SHP77 treated with DMSO at 0.1 percent for 48 hours (cell line): ENCODE measurements around the gene CUEDC1.
A peak's percentile ranks its signal among the peaks of the same experiment; 100 is the strongest.

Source experiments
- DNase-seq: peaks from one replicate; lab custom pipeline; 2025; lab: John Stamatoyannopoulos, UW

Gene CUEDC1

DNA sequence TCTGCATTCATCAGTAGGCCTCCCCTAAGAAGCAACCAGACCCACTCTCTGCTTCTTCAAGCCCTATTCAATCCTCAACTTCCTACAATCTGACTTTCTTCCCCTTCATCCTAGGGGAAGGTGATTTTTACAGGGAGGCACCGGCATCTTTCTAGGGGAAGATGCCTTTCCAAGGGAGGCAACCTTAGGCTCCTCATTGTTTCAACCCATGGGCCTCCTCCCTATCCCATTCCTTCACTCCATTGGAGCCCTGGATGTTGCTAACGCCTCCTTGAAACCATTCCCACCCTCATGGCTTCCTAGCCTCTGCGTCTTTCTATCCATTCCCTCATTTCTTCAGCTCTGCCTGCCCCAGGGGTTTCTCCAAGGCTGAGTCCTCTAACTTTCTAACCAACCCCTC lies 2.7 kb upstream of the CUEDC1 start:
- no peak for DNase-seq

DNA sequence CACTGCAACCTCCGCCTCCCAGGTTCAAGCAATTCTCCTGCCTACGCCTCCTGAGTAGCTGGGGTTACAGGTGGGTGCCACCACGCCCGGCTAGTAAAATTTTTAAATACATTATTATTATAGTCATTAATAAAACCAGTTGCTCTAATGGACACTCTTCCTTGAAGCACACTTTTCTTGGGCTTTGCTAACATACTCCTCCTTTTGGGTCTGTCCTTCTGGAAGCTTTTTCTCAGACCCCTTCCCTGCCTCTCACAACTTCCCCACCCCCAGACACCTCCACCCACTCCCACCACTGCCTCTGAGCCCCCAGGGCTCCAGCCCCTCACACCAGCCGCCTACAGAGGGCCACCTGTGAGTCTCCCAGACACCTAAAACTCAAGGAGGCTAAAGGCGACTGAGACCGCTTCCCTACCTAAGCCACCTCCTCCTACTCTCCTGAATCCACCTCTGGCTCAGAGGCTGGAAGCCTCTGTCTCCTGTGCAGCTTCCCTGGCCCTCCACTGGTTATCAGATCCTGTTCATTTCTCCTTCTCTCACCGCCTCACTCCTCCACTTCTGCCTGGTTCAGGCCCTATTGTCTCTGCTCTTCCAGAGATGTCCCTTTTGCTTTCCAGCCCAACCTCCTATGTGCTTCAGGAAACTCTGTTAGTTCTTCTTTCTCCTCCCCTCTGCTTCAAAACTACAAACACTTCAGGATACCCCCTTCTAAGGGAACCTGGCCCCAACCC lies 2.1 kb upstream of the CUEDC1 start:
- no peak for DNase-seq

DNA sequence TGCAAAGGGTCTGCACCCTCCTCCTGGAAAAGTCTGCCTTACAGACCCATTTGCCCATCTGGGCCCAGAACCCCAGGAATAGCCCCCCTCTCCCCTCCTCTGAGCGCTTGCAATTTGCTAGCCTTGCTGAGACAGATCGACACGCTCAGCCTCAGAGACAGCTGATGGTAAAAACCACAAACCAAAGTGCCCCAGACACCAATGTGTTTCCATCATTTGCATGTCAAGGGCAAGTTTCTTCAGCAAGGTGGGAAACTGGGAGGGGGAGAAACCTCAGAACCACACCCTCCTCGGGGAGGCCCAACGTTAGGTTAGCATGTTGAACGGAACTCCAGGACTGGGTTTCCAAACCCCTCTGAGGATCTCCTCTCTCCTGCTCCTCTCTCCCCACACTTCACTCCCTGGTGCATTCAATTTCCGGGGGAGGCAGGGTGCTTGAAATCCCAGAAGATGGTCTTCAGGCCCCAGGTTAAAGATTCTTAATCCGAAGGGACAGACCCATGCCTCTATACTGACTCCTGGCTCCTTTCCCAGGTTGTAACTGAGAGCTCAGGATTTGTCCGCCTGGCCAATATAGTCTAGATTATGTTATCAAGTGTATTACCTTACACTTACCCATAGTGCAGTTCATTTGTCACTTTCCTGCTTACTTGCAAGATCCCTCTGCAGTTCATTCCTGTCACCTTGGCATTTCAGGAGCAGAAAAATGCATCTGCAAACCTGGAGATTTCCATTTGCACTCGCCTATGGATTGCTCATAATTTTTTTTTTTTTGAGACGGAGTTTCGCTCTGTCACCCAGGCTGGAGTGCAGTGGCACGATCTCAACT lies 1.3 kb upstream of the CUEDC1 start:
- no peak for DNase-seq

DNA sequence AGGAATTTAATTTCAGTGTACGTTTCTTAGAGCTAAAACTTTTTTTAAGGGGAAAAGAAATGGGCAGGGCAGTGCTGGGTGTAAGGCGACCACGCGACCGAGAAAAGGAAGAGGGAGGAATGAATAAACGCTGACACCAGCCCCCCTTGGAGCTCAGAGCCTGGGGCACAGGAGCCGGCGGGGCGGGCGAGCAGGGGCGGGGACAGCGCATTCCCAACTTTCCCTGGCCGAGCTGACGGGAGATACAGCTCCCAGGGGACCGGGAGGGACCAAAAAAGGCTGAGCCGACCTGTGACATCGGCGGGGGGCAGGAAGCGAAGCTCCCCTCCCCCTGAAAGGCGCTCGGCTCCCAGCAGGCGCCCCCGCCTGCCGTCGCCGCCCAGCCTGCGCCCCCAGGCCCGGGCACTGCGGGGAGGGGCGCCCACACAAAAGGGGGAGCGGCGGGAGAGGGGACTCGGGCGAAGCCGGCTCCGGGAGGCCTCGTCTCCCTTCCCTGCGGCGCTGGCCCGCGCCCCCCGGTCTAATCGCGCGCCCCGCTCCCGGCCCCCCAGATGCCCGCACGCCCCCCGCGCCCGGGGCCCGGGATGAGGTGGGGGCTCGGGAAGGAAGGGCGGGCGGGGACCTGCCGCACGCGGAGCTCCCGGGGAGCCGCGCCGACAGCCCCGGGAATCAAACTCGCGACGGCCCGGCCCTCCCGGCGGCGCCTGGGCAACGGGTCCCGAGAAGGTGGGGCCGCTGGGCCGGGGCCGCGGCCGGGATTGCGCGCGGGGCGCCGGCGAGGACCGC lies 622 bp downstream of the CUEDC1 start:
- no peak for DNase-seq

DNA sequence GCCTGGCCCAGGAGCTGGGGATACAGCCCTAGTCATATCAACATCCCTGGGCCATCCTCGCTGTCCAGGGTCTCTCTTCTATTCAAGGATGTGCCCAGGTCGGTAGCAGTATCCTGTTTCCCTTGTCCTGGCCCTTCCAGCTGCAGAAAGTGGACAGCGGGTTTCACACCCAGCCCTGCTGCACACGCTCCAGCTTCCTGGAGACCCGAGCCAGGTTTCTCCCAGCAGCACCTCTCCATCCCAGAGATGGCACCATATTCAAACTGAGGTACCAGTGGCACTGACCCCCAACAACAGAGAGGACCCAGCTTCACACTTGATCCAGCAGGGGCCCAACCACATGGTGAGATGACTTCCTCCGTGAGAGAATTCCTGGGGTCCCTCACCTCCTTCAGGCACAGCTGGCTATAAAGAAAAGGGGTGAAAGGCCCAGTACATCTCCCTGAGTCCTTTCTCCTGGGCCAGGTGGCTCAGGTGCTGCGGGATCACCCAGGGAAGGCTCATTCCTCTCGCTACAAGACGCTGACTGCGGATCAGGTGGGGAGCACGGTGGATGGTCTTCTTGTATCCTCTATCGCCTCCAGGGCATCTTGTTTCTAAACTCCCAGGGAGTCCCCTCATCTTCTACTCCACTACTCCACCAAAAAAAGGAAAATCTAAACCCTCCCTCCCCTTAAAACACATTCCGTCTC lies 1.4 kb downstream of the CUEDC1 start:
- DNase-seq = no peak

DNA sequence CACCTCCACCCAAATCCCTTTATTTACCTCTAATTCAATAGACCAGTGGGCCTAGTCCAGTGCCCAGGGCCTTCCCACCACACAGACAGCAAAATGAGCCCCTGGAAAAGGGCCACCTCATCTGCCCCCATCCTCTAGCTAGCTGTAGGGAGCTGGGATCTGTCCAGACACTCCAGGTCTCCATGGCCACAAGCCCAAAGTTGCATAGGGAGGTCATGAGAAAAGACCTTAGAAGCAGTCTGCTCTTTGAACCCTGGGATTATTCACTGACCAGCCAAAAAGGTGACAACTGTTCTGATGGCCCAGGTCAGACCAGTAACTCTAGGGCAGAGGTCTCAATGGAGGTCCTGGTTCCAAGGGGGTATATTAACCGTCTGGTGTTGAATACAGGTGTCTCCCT lies 2.0 kb downstream of the CUEDC1 start:
- DNase-seq = no peak

DNA sequence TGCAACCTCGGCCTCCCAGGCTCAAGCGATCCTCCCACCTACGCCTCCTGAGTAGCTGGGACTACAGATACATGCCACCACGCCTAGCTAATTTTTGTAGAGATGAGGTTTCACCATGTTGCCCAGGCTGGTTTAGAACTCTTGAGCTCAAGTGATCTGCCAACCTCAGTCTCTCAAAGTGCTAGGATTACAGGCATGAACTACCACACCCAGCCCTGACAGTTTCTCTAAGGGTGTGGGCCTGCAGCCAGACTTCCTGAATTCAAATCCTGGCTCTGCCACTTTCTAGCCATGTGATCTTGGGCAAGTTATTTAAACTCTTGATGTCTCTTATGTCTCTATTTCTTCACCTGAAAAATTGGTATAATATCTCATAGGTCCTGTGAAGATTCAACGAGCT lies 5.6 kb downstream of the CUEDC1 start:
- DNase-seq = no peak

DNA sequence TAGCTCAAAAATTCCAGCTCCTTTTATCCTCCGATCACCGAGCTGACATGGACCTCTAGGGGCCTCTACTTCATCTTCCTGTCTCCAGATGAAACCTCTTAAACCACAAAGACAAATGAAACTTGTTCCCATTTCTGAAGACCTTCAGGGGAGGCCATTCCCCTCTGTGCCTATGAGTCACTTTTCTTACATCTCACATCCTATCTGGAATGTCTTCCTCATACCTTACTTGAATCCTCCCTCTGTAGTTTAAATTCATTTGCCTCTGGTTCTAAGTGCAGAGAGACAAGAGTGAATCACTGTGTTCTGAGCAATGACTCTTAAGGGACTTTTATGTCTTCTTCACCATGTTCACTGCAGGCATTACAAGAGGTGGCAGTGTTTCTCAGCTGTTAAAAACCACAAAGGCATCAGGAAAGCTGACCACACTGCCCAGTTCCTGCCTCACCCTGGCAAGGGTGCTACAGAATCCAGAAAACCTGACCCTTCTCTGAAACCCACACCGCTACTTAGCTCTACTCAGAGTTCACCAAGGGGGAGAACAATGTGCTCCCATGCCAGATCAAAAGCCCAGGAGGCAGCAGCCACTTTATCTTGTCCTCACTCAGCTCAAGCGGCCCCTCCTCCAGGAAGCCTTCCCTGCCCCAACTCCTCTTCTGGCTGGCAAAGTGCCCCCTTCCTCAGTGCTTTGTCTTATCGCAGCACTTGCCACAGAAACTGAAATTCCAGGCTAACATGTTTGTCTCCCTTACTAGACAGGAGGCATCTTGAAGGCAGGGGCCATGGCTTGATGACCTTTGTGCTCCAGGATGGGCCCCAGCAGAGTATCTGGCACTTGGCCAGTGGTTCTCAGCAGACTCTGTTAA lies 6.4 kb downstream of the CUEDC1 start:
- DNase-seq = no peak

DNA sequence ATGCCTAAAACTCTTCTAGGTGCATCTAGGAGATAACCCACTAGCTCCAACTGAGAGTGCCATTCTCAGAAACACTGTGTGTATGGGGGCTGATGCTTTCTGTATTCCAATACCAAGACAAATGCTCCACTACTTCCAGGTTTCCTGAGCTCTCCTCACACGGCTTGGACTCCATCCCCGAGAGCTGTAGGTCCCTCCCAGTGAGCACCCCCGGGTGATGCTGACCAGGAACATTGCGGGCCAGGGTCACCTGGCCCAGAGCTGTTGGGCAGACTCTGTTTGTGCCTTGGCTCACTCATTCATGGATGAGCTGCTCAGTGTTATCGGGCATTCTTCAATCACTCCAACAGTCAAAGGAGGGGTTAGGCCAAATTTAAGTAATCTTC lies 7.0 kb downstream of the CUEDC1 start:
- DNase-seq = no peak

DNA sequence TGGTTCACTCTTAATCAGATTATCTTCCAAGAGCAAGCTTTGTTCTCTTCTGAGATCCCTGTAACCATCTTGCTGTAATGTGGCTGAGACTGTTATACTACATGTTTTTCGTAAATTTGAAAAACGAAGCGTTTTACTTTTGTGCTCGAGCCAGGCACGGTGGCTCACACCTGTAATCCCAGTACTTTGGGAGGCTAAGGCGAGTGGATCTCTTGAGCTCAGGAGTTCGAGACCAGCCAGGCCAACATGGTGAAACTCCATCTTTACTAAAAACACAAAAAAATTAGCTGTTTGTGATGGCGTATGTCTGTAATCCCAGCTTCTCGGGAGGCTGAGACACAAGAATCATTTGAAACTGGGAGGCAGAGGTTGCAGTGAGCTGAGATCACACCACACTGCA lies 7.8 kb downstream of the CUEDC1 start:
- no peak for DNase-seq

DNA sequence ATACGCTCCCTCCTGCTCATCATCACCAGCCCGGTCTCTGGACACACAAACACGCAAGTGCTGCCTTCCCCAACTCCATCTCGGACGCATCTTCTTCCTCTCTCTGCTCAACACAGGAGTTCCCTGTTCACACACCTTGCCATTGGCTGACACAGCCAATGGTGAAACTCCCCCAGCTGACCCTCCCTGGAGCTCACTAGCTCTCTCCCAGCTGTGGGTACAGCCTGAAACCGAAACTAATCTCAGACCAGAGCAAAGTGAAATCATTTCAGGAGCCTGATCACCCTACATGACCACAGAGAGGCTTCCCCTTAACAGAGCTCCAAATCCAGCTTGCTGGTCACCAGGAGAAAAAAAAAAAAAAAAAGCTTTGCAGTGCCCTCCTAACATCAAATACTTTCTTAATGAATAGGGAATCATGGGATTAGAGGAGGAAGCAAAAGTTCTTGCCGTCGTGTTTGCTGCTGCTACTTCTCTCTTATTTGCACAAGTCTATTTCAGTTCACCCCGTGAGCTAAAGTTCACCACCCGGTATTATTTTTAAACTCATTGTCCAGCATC lies 8.3 kb downstream of the CUEDC1 start:
- peak; percentile 40 for DNase-seq

DNA sequence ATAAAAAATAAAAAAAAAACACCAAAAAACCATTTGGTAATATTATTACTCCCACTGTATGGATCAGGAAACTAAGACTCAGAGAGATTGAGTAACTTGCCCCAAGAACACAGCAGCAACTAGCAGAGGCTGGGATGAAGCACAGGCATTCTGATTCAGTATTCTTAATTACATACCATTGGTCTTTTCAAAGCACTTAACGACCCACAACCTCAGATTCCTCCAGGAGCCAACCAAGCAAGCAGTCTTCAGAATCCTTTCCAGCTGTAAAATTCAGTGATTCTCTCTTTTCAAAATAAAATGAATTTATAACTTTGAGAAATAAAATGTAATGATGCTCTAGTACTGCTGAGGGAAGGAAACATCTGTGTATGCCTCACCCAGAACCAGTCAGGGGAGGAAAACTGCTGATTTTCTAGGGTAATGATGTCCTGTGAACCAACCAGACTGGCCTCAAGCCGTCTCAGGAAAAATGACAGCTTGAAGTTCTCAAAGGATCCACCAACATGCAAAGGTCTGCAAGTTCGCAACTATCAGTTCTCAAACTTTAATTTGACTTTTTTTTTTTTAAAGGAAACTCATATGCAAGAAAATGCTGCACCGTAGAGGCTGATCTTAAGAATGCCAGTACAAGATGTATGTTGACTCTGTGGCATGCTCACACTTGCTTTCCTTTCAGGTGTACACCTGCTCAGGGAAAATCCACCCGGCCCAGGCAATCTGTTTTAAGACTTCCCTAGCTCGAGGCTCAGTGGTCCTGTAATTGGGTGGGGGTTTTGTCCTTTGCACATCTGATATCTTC lies 9.0 kb downstream of the CUEDC1 start:
- DNase-seq = no peak

DNA sequence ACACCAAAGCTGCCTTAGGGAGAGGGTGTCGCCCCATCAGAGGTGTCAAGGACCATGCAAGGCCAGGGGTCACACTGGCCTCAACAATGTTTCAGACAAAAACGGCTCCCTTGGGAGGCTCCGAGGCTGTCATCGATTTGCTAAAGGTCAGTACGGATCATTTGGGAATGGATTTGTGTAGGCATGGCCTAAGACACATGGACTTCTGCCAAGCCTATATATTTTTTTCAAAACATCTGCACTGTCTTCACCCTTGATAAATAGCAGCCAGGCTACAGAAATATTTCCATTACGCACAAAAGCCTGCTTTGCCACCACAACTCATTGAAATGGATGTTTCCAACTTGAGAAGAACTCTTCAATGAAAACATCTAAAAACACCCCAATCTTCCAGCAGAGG lies 10.3 kb downstream of the CUEDC1 start:
- DNase-seq = no peak

DNA sequence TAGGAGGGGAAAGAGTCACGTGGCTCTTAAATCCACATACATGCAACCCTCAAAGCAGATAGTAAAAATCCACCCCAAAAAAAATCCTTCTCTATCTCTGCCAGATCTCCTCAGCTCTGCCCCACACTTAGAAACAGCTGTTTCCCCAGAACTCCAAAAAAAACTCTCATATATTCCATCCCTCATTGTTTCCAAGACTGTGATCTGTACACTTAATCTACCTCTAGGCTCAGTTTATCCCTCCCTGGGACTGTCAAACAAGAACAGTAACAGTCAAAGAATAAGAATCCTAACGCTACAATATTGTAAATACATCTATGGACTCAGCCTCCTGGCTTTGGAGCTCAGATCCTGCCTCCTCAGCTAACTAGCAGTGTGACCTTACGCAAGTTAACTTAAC lies 11.6 kb downstream of the CUEDC1 start:
- DNase-seq = no peak

DNA sequence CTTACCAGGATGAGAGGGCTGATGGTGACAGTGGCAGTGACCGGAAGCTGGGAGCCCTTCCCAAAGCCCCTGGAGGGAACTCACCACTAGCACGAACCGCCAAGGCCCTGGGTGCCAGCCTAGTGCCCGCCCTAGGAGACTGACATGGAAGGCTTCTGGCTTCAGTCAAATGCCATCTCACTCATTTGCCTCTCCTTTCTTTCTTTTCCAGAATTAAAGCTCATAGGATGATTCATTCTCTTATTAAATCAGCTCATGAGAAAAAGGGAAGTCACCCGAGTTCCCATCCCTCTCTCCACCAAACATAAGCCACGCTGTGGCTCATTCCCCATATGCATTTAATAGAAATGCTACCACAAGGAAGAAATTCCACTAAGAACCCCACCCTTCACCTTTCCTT lies 12.1 kb downstream of the CUEDC1 start:
- no peak for DNase-seq

DNA sequence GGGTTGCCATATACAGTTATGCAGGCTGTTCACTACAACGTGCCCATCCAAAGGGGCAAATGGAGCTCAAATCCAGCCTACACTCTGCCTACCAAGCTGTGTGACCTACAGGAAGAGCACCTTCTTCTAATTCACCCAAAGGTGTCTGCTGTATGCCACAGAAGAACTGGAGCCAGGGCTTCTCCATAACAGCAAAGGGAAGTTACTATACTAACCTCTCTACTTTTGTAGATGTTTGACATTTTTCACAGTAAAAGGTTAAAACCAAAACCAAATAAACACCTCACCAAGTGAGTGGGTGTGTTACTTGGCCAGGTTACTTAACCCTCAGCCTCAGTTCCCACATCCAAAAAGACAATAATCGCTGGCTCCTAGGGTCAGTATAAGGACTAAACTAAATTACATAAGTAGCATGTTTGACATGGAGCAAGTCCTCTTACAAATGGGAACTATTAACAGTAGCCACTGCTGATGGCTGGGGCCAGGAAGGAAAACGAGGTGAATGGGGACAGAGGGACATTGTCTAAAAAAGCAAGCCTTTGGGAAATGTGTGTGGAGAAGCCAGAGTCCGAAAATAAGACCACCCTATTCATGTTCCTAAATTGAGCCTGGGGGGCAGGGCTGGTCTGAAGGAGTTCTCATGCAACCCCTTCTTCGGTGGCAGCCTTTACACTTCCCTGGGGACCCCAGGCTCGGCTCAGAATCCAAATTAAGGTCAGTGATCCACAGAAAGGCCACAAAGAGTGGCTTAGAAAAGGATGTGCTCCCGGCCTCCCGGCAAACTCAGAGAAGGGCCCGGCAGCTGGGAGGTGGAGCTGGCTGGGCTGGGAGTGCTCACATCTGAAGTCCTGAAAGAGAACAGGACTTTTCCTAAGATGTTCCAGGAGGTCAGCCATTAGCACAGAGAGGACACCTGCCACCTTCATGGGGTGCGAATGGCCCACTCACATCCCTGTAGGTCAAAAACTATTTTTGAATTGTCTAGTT lies 13.5 kb downstream of the CUEDC1 start:
- DNase-seq = no peak

DNA sequence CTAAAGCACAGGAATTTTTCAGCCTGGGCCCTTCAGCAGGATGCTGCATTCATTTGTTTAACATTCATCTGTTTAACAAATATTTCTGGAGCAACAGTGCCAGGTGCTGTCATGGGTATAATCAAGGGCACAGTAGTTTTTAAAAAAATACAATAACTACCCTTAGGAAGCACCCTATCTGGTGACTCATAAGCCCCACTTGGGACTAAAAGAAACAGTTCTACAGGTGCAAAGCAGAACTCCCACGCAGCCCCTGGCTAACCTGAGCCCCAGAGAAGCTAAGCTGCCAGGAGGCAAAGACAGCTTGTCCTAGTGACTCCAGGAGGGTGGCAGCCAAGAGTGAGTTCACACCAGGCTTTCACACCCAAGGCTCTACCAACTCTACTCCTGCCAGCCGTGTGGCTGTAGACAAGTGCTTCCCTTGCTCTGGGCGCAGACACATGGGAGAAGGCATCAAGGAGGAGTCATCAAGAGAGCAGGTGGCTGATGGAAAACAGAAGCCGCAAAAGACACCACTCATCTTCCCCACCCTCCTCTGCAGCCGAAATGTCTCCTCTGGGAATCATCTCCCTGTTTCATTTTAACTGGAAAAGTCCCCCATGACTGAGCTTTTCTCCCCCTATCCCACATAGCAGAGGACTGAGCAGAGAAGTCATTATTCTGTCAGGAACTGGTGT lies 14.4 kb downstream of the CUEDC1 start:
- peak; percentile 71 for DNase-seq

DNA sequence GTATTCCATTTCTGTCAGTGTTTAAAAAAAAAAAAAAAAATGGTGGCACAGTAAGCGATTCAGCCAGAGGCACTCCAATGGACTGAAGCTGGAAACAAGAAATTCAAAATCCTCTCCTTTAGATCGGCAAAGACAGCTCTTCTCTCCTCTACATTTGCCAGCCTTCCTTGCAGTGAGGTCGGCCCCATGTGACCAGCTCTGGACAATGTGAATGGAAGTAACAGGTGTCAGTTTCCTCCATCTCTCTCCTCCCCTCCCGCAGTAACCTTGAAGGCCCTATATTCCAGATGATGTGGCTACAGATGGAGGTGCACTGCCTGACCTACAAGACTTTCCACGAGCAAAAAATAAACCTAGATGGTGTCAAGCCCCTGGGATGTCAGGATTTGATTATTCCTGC lies 15.0 kb downstream of the CUEDC1 start:
- DNase-seq = peak; percentile 85
